CD4-positive, alpha-beta T cell treated with Interleukin-15 for 1 hour (primary cell): ENCODE data around the gene SLC7A14.

Experiments used
- DNase-seq: peaks from one replicate; pipeline ENCODE4 v3.0.0-alpha.2; 2020

Gene SLC7A14

DNA sequence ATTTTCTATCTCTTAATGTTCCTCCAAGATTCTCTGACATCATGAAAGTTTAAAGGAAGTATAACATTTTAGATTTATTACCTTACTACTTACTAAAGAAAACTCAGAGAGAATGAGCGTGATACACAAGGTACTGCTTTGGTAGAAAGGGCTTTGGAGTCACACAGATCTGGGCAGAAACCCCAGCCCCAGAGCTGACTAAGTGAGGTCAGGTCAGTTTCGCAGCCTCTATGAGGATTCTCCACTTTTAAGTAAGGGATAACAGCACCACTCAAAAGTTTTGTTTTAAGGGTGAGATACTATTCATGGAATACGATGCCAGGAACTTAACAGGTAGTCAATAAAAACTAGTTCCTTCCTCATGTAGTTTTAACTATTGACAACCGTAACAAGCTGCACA, 91.1 kb downstream of the SLC7A14 start:
- no peak for DNase-seq

DNA sequence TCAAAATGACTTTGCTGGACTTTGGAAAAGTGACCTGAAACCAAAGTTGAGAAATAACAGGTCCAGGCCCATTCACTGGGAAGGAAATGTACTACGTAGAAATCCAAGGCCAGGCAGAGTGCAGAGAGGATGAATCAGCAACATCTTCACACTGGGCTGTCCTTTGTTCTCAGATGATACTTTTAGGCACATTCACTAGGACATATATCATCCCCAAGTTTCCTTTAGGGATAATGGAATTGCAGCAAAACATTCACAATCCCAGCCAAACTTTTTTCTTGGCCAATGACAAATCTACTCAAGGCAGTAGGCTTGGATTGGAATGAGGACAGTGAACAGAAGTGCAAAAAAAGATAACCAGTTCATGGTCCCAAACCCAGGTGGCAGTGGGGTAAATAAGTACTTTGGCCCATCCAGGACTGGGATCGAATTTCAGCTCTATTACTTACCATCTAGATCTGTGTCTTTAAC, 92.1 kb downstream of the SLC7A14 start:
- DNase-seq = no peak

DNA sequence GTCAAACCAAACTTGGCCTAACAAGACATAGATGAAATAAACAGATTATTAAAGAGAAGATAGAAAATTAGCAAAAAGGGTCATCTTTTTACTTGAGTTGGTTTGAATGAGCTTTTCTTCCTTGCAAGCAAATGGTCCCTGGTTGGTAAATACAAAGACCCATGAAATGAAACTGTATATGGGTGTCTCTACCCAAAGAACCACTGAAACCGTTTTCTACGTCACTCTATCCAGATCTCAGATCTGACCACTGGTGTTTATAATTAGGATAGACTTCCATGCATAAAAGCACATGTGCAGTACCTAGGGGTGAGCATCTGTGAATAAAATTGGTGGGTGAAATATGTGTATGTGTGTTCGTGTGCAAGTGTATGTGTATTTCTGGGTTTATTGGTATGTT, 94.0 kb downstream of the SLC7A14 start:
- no peak for DNase-seq

DNA sequence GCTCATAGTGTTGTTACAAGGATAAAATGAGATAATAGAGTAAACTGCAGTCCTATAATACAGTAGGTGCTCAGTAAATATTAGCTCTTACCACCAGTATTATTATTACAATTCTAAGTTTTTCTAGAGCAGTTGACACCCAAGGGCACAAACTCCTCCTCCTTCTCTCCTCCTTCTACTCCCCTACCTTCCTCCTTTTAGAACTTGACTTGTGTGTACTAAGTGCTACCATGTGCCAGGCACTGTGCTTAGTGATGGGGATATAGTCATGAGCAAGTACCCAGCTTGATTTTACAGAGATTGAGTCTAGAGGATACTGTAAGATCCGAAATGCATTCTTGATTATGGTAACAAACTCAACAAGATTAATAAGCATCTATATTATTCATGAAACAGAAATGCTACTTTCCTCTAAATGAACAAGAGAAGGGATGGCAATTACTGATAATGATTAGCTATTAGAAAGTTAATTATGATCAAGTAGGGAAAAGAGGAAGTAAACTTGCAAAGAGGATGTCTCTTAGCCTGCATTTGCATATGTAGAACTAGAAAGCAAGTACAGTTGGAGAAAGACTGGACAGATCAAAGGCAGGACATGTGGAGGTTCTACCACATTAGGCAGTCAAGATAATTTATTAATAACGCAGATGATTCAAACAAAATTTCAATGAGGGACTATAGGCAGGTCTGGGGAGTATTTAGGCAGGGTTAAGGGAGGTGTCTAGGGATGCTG, 94.9 kb downstream of the SLC7A14 start:
- DNase-seq = no peak

DNA sequence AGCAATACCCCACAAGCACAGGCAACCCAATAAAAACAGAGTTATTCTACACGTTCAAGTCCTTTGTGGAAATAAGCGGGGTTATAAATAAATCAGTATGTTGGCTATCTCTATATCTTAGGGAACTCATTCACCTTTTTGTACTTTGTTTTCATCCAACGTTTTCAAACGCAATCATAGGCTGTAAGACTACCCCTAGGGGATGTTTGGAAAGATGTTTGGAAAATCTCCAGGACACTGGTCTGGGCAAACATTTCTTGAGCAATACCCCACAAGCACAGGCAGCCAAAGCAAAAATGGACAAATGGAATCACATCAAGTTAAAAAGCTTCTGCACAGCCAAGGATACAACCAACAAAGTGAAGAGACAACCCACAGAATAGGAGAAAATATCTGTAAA, 97.1 kb downstream of the SLC7A14 start:
- no peak for DNase-seq

DNA sequence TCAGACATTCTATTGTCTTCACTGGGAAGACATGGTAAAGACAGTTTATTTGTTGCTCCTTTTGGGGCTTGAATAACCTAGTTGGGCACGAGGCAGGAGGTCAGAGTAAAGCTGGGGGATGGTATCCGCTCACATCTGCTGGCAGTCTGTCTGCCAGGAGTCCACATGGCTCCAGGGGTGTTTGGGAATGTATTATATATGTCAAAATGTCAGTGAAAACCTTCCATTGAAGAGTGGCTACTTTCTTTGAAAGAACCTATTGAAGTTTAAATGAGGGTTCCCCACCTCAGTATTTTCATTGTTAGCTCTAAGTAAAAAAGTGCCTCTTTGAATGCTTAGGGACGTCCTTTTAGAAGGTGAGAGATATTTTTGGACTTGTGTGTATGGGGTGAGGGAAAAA, 98.8 kb downstream of the SLC7A14 start:
- DNase-seq = no peak

DNA sequence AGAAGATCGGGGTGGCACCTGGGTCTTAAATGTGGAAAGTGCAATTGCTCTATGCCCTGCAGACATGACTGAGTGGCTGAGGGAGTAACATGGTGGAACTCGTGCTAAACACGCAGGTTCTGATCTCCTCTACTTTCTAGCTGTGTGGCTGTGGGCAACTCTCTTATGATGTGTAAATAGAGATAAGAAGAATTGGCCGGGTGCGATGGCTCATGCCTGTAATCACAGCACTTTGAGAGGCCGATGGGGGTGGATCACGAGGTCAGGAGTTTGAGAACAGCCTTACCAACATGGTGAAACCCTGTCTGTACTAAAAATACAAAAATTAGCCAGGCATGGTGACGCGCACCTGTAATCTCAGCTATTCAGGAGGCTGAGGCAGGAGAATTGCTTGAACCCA, 99.5 kb downstream of the SLC7A14 start:
- DNase-seq = no peak

DNA sequence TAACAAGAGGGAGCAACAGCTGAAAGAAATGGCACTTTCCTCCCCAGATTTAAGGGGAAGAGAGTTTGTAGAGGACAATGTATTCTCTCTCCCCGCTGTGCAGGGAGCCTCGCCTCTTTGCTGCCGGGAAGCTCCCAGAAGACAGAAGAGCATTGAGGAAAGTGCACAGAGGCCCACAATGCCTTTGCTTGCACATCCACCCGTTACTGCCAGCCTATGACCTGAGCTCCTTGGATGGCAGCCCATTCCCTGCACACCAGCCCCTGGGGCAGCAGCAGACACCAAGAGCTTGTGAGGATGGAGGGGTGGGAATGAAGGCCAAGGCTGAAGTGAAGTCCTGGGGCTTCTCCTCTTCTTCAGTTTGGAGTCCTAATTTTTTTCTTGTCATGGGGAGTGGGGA, 100.2 kb downstream of the SLC7A14 start:
- no peak for DNase-seq

DNA sequence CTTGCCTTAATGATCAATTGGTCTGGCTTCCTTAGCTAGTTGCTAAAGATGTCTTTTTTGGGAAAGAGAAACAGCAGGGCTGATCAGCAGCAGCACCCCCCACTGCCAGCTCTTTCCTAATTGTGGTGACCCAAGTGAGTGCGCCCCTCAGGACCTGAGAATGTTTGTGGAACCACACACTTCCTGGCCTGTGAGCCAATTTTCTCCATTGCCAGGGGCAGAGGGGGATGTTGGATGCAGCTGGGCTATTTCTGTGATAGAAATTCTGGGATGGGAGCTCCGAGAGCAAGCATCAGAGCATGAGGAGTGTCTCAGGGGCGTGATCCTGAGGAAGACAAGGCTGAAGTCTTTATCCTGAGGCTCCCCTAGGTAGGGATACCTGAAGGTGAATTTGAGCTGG, 100.6 kb downstream of the SLC7A14 start:
- no peak for DNase-seq

DNA sequence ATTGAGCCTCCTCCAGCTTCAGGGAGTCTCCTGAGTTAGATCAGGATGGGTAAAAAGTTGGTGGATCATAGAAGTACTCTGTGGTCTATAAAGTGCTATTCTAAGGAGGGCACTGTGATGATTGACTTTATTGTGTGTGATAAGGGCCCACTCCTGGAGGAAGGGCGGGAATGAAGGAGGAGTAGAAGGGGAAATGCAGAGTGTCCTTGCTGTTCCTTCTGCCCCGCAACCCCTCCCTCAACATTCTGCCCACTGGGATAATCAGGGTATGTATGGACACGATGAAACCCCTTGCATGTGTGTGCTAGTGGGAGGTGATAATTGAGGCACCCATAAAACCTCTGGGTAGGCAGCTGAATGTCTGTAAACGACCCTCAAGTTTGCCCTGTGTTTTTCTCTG, 101.0 kb downstream of the SLC7A14 start:
- no peak for DNase-seq

DNA sequence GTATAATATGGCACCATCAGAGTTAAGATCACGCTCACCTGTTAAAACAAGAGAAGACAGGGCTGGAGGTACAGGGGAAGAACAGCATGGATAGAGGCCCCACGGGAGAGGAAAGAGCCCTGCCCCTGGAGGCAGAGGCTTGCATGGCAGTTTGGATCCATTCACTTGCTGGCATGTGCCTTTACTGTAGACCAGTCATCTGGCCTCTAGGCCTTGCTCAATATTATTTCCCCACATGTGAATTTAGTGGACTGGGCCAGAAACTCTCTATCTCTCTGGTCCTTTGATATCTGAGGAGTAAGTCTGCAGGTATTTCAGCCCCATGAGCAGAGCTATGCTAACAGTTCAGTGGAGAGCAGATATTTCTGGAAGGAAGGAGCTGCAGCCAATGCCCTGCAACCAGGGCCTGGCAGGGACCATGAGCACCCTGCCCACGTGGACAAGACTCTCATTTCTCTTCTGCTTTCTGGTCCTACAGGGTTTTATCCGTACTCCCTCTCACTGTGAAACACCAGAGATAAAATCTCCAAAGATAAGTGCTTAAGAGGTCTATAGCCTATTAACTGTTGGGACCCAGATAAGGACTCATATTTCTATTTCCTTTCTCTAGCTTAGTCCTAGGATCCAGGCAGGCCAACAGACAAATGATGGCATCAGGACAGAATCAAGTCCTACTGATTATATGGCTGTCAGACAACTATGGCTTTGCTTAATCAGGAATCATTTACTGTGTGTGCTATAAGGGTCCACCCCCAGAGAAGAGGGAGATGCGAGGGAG, 102.2 kb downstream of the SLC7A14 start:
- no peak for DNase-seq

DNA sequence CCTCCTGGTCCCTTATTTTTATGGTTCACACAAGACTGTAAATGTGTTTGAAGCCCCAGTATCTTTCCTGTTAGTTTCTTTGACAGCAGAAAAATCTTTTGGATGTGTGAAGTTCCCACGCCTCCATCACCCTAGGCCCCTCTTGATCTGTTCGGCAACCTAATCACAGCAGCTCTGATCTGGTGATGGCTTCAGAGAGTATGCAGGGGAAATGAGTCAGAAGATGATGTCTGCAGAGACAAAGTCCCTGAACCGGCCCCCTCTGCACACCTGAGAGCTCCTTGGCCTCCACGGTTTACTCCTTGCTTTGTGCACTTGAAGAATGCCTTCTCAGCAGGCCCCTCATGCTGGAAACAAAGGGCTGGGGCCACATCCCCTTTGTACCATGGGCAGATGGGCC, 103.7 kb downstream of the SLC7A14 start:
- no peak for DNase-seq

DNA sequence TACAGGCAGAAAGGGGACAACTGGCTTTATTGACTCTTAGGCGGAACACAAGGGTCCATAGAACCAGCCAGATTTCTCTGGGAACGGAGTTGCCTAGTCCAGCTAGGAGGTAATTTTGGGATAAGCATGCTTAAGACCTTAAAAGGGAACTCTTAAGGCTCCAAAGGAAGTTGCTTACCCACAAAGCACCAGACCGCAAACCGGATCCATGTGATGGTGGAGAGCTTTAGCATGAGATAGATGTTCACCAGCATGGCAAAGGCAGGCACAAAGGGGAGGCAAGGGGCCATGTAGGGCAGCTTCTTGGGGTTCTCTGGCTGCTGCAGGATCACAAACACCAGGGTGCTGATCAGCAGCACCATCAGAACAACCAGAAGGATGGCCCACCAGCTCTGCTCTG, 105.8 kb downstream of the SLC7A14 start:
- DNase-seq = no peak

DNA sequence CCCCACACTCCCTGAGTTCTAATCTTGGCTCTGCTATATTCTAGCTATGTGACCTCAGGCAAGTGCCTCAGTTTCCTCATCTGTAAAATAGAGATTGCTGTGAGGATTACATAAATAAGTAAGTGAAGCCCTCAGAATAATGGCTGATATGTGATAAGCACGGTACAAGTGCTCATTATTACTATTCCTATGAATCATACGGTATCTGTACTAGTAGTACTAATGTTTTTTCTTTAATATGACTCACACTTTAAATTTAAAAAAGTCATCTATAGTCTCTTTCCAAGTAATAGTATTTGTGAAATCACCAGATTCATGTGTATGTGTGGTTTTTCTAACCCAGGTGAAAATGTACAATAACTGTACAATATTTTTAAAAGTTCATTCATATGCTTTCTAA, 108.5 kb downstream of the SLC7A14 start:
- DNase-seq = no peak

DNA sequence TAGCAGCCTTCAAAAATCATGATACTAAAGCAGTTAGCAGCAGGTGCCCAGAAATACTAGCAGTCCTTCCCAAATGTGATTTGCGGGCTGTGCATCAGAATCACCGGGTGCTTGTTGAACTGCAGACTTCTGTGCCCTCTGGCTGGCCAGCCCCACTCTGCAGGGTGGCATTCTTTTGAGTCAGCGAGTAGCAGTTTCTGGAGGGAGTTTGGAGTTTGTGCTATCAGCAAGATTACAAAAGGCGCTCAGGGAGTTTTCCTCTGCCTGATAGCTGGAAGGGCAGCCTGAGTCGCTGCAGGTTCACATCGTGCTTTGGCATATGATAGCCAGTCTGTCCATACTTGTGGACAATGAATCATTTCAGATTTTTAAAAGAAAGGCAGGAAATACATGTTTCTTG, 109.6 kb downstream of the SLC7A14 start:
- DNase-seq = no peak

DNA sequence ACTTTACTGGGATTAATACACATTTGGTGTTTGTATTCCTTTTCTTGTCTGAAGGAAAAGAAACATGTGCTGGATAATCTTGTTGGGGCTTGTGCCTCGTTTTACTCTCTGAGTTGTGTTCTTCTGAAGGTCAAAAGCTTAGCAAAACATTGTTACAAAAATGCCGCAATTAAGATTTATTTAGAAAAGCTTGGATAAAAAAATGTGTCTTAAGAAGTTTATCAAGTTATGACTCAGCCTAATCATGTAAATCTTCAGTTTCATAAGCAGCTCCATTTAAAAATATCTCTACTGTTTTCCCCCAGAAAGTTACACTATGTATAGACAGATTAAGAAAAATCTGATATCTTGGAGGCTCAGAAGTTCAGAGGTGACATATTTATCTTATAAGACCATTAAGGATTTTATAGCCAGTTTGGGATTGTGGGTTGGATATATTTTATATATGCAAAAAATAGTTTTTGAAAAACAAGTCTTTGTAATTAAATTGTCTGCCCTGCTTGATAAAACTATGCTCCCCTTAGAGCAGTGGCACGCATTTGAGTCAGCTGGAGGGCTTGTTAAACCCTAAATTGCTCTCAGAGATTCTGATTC, 110.7 kb downstream of the SLC7A14 start:
- DNase-seq = no peak

DNA sequence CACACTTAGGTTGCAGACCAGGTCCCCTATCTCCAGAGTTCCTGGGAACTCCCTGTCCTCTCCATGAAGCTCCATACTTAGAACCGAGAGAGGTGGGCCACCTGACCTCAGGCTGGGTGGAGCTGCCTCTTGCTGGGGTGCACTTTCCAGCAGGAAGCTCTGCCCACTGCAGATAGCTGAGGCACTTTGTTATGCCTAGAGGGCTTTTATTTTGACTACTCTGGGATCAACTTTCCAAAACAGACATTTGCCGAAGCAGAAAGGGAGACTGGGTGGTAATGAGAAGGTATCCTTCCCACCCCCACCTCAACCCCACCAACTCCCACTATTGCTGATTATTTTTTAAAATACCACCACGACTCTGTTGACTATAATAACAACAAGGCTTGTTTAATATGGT, 112.5 kb downstream of the SLC7A14 start:
- DNase-seq = no peak

DNA sequence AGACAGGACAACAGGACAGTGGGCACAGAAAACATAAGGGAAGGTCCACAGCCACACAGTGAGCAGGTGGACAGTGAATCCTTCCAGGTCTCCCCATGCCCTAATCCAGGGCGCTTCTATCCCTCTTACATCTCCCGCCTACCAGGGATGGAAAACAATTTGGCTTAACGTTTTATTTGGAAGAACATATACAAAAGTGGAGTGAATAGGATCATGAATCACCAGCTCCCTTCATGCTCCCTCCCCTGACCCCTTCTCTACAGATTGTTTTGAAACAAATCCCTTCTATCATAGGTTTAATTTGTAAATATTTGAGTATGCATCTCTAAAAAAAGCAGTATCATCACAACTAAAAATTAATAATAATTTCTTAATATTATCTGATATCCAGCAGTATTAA, 114.7 kb downstream of the SLC7A14 start:
- DNase-seq = no peak

DNA sequence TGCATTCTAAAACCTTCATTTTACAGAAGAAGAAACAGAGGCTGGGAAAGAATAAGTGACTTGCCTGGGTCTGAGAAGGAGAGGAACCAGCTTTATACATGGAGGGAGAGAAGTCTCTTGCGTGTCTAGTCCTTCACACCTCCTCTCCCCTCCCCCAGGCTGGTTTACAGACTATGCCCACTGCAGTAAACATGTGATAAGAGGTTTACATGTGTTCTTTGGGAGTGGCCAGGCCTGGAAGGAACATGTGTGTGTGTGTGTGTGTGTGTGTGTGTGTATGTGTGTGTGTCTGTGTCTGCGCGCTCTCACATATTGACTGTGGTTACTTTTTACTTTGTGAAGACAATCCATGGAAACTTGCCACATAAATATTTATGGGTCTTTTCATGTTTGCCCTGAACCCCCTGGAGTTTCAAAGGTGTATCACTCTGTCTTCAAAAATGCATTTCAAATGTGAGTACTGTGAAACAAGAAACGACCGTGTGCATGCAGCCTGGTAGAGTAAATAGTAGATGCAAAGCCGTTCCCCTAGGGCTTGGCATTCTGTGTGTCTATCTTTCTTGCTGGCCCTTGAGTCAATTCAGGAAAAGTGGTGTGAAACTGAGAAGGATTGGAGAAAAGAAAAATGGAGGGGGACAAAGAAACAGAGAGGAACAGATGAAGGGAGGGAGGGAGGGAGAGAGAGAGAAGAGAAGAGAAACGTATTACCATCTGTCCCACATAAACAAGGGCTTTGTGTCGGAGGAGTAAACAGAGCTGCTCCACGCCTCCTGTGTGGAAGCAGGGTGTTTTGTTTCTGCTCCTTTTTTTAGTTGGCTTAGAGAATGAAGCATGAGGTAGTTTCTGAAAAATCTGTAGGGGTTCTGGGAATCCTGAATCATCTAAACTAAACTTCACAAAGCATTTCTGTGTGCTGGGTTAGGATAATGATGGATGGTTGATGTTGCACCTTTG, 115.5 kb downstream of the SLC7A14 start:
- DNase-seq = no peak

DNA sequence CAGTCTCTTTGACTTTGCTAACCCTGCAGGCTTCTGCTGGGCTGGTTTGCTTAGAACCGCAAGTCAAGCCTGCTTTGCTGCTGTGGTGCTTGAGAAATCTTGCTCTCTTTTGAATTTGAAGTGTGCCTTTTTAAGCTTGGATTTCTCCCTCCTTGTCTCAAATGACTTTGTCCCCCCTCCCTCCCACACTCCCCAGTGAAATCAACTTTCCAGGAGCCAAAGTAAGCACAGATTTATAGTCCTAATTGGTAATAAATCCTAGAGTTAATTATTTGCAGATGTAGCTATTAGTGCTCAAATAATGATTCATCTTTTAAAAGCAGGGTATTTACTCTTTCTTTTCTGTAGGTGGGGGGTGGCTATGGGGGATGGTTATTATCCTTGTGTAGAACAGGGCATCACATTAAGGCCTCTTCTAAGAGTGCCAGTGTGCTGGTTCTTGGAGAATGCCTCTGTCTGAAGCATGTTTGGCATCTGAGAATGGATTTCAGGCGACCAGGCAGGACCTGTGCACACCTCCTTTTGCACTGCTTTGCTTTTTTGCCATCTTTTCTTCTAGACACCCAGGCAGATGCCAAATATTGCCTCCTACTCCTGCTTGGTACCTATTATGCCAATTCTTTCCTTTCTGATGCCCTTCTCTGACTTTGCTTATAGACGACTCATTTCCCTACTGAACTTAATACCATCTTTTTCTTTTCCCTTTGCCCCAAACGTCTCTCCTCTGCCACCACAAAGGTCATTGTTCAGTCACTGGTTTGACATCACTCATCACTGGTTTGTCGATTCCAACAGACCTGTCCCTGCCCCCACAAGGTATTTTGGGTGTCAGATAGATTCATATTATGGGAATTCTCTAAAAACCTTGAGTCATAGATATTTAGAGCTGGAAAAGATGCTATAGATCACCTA, 116.5 kb downstream of the SLC7A14 start:
- no peak for DNase-seq

DNA sequence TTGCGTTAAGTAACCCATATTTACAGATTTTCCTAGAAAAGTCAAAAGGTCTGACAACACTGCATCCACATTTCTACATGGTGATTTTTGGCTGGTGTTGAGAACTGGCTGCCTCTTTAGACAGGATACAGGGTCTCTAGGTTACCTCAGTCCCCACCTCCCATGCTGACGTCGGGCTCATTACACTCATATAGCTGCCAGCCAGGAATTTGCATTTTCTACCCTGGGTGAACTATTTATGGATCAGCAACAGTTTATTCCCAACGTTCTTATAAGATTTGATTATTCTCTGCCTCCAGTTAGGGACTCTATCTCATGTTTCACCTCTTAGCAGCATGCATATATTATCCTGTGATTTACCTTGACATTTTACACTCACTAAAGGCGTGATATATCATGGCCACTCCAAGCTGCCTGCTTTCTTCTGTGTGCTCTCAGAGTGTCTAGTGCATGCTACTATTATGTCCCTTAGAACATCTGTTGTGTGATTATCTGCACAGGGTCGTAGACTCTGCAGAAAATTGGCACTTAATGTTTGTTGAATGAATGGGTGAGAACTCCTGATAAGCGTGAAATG, 118.2 kb downstream of the SLC7A14 start:
- no peak for DNase-seq

DNA sequence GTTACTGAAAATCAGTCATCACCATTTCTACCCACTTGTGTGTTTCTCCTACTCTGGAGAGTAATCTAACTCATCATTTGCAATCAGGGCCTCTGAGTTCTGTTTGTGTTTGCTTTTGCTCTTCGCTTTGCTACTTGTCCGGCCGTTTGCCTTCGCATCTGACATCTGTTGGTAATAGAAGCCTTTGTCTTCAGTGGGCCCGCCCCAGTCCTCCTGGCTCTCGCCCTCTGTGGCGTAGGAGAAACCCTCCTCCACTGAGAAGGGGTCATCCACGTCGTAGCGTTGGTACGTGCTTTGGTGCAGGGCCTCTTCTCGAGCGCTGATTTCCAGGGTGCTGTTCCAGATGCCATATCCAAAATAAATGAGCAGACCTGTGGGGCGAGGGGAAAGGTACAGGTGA, 118.9 kb downstream of the SLC7A14 start:
- no peak for DNase-seq
